Coronary artery (tissue), 2 donors: ENCODE data around the gene NXN.
"Not testable (repeated sequence)": the region's sequence is repeated elsewhere in the genome, so short reads cannot be mapped to it uniquely, and the experiment has no call there.

Experiments
- DNase-seq: peaks from one replicate; pipeline ENCODE4 v3.0.0-alpha.2; 2017; ENCODE audit warnings: low spot score
- H3K27ac ChIP-seq, 2 donors: fragments of 200-600 bp; sonication (generic); one replicate each; pipeline ENCODE4 v1.5.1; 2016 to 2019
- H3K4me3 ChIP-seq: fragments of 200-600 bp; sonication (generic); 2 replicates; pipeline ENCODE4 v1.5.1; 2016; ENCODE audit warnings: mild to moderate bottlenecking, moderate library complexity
- CTCF ChIP-seq: fragments of 200-600 bp; sonication (generic); IDR thresholded peaks from one replicate; pipeline ENCODE4 v1.5.1; 2019; ENCODE audit warnings: antibody characterized with exemption

Gene NXN

GRCh38 chr17:807523-808294 lies 171.9 kb downstream of the NXN start:
- H3K27ac ChIP-seq, result no peak overlapping the region
- DNase-seq, result no peak
- no peak overlapping the region for H3K4me3 ChIP-seq
- no peak for TF ChIP-seq CTCF

- no peak for TF ChIP-seq CTCF
- no peak overlapping the region for H3K27ac ChIP-seq
Observed at GRCh38 chr17:806781-807522, 172.6 kb downstream of the NXN start.

GRCh38 chr17:806346-806745 lies 173.2 kb downstream of the NXN start:
- no peak overlapping the region for H3K27ac ChIP-seq
- no peak for TF ChIP-seq CTCF

More at GRCh38 chr17:806781-807522, 172.6 kb downstream of the NXN start:
- no peak for DNase-seq
- no peak overlapping the region for H3K4me3 ChIP-seq

GRCh38 chr17:805886-806285 lies 173.7 kb downstream of the NXN start:
- DNase-seq, result not testable (repeated sequence)

More at GRCh38 chr17:806346-806745, 173.2 kb downstream of the NXN start:
- DNase-seq, result no peak
- H3K4me3 ChIP-seq, result no peak overlapping the region

GRCh38 chr17:804541-805435 lies 174.8 kb downstream of the NXN start:
- H3K4me3 ChIP-seq, result no peak overlapping the region
- no peak for DNase-seq
- H3K27ac ChIP-seq, result no peak overlapping the region
- TF ChIP-seq CTCF, result no peak

More at GRCh38 chr17:805886-806285, 173.7 kb downstream of the NXN start:
- H3K27ac ChIP-seq, H3K4me3 ChIP-seq: not testable (repeated sequence)

- H3K4me3 ChIP-seq, result no peak overlapping the region
- no peak for TF ChIP-seq CTCF
- DNase-seq, result no peak
Observed at GRCh38 chr17:802901-803881, 176.4 kb downstream of the NXN start.

More at GRCh38 chr17:802901-803881, 176.4 kb downstream of the NXN start:
- H3K27ac ChIP-seq, result no peak overlapping the region
